B cell (primary cell): ENCODE data around the gene PPIP5K2. TPM values are rescaled to one million over a fixed set of nuclear protein-coding genes. Genes with fewer than 3 reads are reported as not detected.

ENCODE experiments used
- ATAC-seq: fragments of 200-7000 bp; cut with Tn5 transposase; one replicate; pipeline ENCODE4 v1.10.0; 2021; ENCODE audit warnings: low read depth, mild to moderate bottlenecking, moderate number of reproducible peaks, moderate library complexity
- CTCF ChIA-PET: fragments of 350-600 bp; sonication (Branson Sonifier 250); formaldehyde crosslinking; loops from one replicate; lab custom pipeline; 2021; ENCODE audit warnings: antibody characterized with exemption, inconsistent platforms; lab: Charles Lee
- POLR2A ChIA-PET: fragments of 350-600 bp; sonication (Branson Sonifier 250); formaldehyde crosslinking; loops from one replicate; lab custom pipeline; 2021; ENCODE audit warnings: antibody characterized with exemption; lab: Charles Lee
- DNase-seq: peaks from one replicate; pipeline ENCODE4 v3.0.0; 2013
- H2AFZ ChIP-seq: 2 replicates; pipeline ENCODE4 v1.6.1; 2012; ENCODE audit warnings: mild to moderate bottlenecking, low read depth, low read length; ENCODE audit not compliant: insufficient read depth, poor library complexity, severe bottlenecking
- H3K27ac ChIP-seq, 2 donors: 1 replicate in 1 of 2; 2 replicates in 1 of 2; pipeline ENCODE4 v1.5.1; 2012 to 2013; ENCODE audit warnings: low read length in 2 of 2, mild to moderate bottlenecking in 2 of 2, moderate library complexity in 1 of 2
- H3K27me3 ChIP-seq, 4 experiments: fragments of 200-600 bp in 1 of 4; sonication (generic) in 1 of 4; replicated peaks in 1 of 4; 1 replicate in 2 of 4; 2 replicates in 2 of 4; pipeline versions ENCODE4 v1.6.1 to v1.7.0; 2013 to 2016; ENCODE audit warnings: low read length in 3 of 4, mild to moderate bottlenecking in 2 of 4, mixed read lengths in 1 of 4, moderate library complexity in 1 of 4; ENCODE audit not compliant: insufficient read depth in 4 of 4, control insufficient read depth in 3 of 4; ENCODE audit errors: control extremely low read depth in 1 of 4
- H3K36me3 ChIP-seq, 2 experiments: replicated peaks in 1 of 2; 1 replicate in 1 of 2; 2 replicates in 1 of 2; pipeline versions ENCODE4 v1.6.1 to v1.7.1; 2013; ENCODE audit warnings: low read length in 1 of 2; ENCODE audit not compliant: insufficient read depth in 2 of 2, control insufficient read depth in 1 of 2; ENCODE audit errors: control extremely low read depth in 1 of 2, extremely low read depth in 1 of 2
- H3K4me1 ChIP-seq, 2 donors: fragments of 200-600 bp in 1 of 2; sonication (generic) in 1 of 2; 1 replicate in 1 of 2; 2 replicates in 1 of 2; pipeline versions ENCODE4 v1.5.1 to v1.6.1; 2013 to 2017; ENCODE audit warnings: low read length in 2 of 2; ENCODE audit not compliant: control insufficient read depth in 2 of 2, insufficient read depth in 2 of 2
- H3K4me2 ChIP-seq: replicated peaks from 2 replicates; pipeline ENCODE3; 2012; ENCODE audit warnings: mild to moderate bottlenecking, low read depth, low read length; ENCODE audit not compliant: poor library complexity, severe bottlenecking
- H3K4me3 ChIP-seq, 5 experiments: fragments of 200-600 bp in 1 of 5; sonication (generic) in 1 of 5; 1 replicate in 3 of 5; 2 replicates in 2 of 5; pipeline versions ENCODE4 v1.5.1 to v1.7.0; 2011 to 2016; ENCODE audit warnings: low read length in 4 of 5, mild to moderate bottlenecking in 4 of 5, low read depth in 2 of 5, control low read depth in 1 of 5, moderate library complexity in 1 of 5; ENCODE audit not compliant: insufficient read depth in 1 of 5; ENCODE audit errors: control extremely low read depth in 1 of 5, extremely low read depth in 1 of 5
- H3K79me2 ChIP-seq: fragments of 200-600 bp; sonication (generic); one replicate; pipeline ENCODE4 v1.6.0; 2016; ENCODE audit warnings: low read length; ENCODE audit not compliant: control insufficient read depth, insufficient read depth
- H3K9ac ChIP-seq: fragments of 200-600 bp; sonication (generic); 2 replicates; pipeline ENCODE4 v1.6.1; 2017; ENCODE audit warnings: mild to moderate bottlenecking, low read length, moderate library complexity
- H3K9me3 ChIP-seq, 3 donors: one replicate each; pipeline versions ENCODE4 v1.6.1 to v1.7.1; 2013; ENCODE audit warnings: low read length in 2 of 3; ENCODE audit not compliant: control insufficient read depth in 2 of 3, insufficient read depth in 1 of 3; ENCODE audit errors: control extremely low read depth in 1 of 3
- H4K20me1 ChIP-seq: 2 replicates; pipeline ENCODE4 v1.6.0; 2012; ENCODE audit warnings: mild to moderate bottlenecking, low read length; ENCODE audit not compliant: insufficient read depth, control insufficient read depth, poor library complexity, severe bottlenecking
- H3K27ac Mint-ChIP-seq: one replicate; pipeline ENCODE4 v1.8.0; 2021; ENCODE audit warnings: mixed read lengths
- H3K27me3 Mint-ChIP-seq: one replicate; pipeline ENCODE4 v1.8.0; 2021; ENCODE audit warnings: mixed read lengths
- H3K4me1 Mint-ChIP-seq: one replicate; pipeline ENCODE4 v1.8.0; 2021; ENCODE audit warnings: mixed read lengths
- H3K4me3 Mint-ChIP-seq: one replicate; pipeline ENCODE4 v1.8.0; 2021; ENCODE audit warnings: mixed read lengths
- H3K9me3 Mint-ChIP-seq: one replicate; pipeline ENCODE4 v1.8.0; 2022; ENCODE audit warnings: mixed read lengths; ENCODE audit not compliant: insufficient read depth
- EZH2 ChIP-seq: IDR thresholded peaks from 2 replicates; pipeline ENCODE4 v1.6.1; 2012; ENCODE audit warnings: borderline replicate concordance, low read depth, mild to moderate bottlenecking, moderate library complexity, low read length; ENCODE audit not compliant: insufficient read depth, poor library complexity, severe bottlenecking
- WGBS: methylation state at CpG from one replicate; pipeline ENCODE4 v1.1.5; 2013; ENCODE audit warnings: missing lambda C conversion rate; ENCODE audit not compliant: insufficient coverage; 5-methylcytosine and 5-hydroxymethylcytosine counted together
- intact Hi-C: fragments of 100-400 bp; cut with micrococcal nuclease; formaldehyde crosslinking; loops from one replicate; pipeline ENCODE4 v1.10.0; 2022
- polyA plus RNA-seq: library from polyadenylated mRNA; depleted of rRNA; stranded (reverse); fragments of >200 nt; gene quantifications from 2 replicates; pipeline ENCODE4 v1.2.3, GENCODE V29; 2012
- total RNA-seq, 2 donors: library from RNA; stranded (reverse); fragments of 120-200 nt in 1 of 2; gene quantifications; 1 replicate in 1 of 2; 2 replicates in 1 of 2; pipeline versions ENCODE4 v1.2.3 to v1.2.4, GENCODE V29; 2013 to 2022
- TF ChIP-seq, protein P1 (sequence below): fragments of 200-600 bp; IDR thresholded peaks from one replicate; pipeline ENCODE4 v1.8.0; 2022; ENCODE audit warnings: antibody characterized with exemption, mild to moderate bottlenecking

PPIP5K2 gene
- total and polyA plus RNA-seq, 2 donors (not counting 1 experiment from before 2014, with no cell fraction given): 14.5 to 80.5 TPM

DNA sequence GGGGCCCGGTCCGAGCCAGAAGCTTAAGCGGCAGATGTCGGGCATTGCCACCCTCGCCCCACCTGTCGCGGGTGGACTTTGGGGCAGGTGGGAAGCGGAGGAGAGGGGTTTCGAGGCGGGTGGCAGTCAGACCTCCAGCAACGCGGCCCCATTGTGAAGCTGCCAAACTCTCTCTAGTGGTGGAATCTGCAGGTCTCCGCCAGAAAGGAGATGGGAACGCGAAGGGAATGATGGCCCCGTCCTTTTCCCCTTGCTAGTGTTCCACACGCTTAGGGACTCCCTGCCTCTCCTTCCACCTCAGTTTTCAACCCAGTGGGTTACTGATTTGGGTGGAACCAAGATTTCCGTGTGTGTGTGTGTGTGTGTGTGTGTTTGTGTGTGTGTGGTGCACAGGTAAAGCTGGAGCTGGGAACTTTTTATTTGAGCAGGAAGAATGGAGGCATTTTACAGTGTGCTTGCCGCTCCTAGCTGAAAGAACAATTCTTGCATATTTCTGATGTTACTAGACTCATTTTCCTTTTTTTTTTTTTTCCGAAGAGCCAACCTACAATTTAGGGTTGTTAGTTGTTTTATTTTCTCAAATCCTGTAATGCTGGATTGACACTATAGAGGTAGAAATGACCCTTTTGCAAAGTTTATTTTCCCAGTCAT is 139.7 kb downstream of the PPIP5K2 start:
- no peaks in the 10 kb centered on the region for H3K9me3 Mint-ChIP-seq
- no peak overlapping the region for H3K27ac ChIP-seq
- intact Hi-C loops: loop anchor here (2.0 to 5.0 kb wide), 3 partner anchors 48 to 503 kb away; partner anchors contain the start of genes NUDT12 and PAM
- WGBS: 0% methylated on average over 13 of the region's 20 CpGs
- no peaks in the 10 kb centered on the region for H3K27me3 ChIP-seq
- peak overlapping the region; percentile 96 for H2AFZ ChIP-seq
- no peak for TF ChIP-seq EZH2
- TF ChIP-seq, protein P1, sequence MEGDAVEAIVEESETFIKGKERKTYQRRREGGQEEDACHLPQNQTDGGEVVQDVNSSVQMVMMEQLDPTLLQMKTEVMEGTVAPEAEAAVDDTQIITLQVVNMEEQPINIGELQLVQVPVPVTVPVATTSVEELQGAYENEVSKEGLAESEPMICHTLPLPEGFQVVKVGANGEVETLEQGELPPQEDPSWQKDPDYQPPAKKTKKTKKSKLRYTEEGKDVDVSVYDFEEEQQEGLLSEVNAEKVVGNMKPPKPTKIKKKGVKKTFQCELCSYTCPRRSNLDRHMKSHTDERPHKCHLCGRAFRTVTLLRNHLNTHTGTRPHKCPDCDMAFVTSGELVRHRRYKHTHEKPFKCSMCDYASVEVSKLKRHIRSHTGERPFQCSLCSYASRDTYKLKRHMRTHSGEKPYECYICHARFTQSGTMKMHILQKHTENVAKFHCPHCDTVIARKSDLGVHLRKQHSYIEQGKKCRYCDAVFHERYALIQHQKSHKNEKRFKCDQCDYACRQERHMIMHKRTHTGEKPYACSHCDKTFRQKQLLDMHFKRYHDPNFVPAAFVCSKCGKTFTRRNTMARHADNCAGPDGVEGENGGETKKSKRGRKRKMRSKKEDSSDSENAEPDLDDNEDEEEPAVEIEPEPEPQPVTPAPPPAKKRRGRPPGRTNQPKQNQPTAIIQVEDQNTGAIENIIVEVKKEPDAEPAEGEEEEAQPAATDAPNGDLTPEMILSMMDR: no peak
- no peaks in the 10 kb centered on the region for H3K36me3 ChIP-seq
- H3K27ac Mint-ChIP-seq: peak overlapping the region; percentile 83
- peaks cover 37% of the 10 kb centered on the region for H3K79me2 ChIP-seq
- H3K4me3 Mint-ChIP-seq: peak overlapping the region; percentile 93
- peaks cover 6% of the 10 kb centered on the region for H3K27me3 Mint-ChIP-seq
- CTCF ChIA-PET: interaction anchor here (2.0 to 3.2 kb wide), 2 partner anchors 27 to 140 kb away, joined by 9 to 11 read pairs; partner anchors contain the start of genes GIN1 and PPIP5K2
- ATAC-seq (no peak), DNase-seq (no peak)
- peak overlapping the region; percentile 97 for H3K4me2 ChIP-seq
- H3K4me3 ChIP-seq: peak overlapping the region; percentile 57 to 91 (median 80)
- H3K4me1 Mint-ChIP-seq: peaks cover 19% of the 10 kb centered on the region
- peaks cover 8 to 12% of the 10 kb centered on the region in 2 donors for H3K4me1 ChIP-seq
- peak overlapping the region; percentile 79 for H3K9ac ChIP-seq
- H4K20me1 ChIP-seq: no peaks in the 10 kb centered on the region
- H3K9me3 ChIP-seq: no peaks in the 10 kb centered on the region
- POLR2A ChIA-PET: interaction anchor here (1.8 kb wide), 1 partner anchor 140 kb away, joined by 12 read pairs; the partner anchor contains the start of genes GIN1 and PPIP5K2

DNA sequence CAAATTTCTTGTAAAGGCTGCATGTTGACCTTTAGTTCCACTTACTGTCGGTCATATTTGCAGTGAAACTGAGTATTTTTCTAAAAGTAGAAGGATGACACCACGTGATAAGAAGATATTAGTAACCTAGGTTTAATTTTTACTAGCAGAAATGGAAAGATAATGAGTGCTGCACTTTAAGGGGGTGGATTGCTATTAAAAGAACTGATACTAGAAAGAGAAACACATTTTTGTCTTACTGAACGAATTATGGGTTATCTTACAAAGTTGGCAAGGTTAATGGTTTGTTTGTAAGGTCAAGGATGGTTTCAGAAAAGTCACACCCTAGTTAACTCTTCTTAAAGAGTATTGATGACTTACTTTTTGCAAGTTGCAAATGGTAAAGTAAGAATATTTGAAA is 140.8 kb downstream of the PPIP5K2 start:
- Histone ChIP-seq H3K27me3 (no peaks in the 10 kb centered on the region), H3K4me3 (no peak overlapping the region), H3K9ac (no peak overlapping the region), H3K79me2 (peaks cover 39% of the 10 kb centered on the region), H2AFZ (no peak overlapping the region), H3K4me2 (no peak overlapping the region), H3K27ac (no peak overlapping the region), H4K20me1 (no peaks in the 10 kb centered on the region), H3K9me3 (no peaks in the 10 kb centered on the region), H3K36me3 (no peaks in the 10 kb centered on the region), H3K4me1 (peaks cover 8 to 12% of the 10 kb centered on the region in 2 donors)
- H3K9me3 Mint-ChIP-seq: no peaks in the 10 kb centered on the region
- WGBS: 63% methylated on average over 2 of the region's 3 CpGs
- no peak for TF ChIP-seq EZH2
- TF ChIP-seq, protein P1: no peak
- H3K27me3 Mint-ChIP-seq: no peaks in the 10 kb centered on the region
- ChIA-PET CTCF (no interaction called here), POLR2A (no interaction called here)
- ATAC-seq: no peak
- no peak for DNase-seq
- H3K27ac Mint-ChIP-seq: no peak overlapping the region
- peaks cover 19% of the 10 kb centered on the region for H3K4me1 Mint-ChIP-seq
- intact Hi-C loops: no loop called here
- peak overlapping the region; percentile 2 for H3K4me3 Mint-ChIP-seq
